GM20431 (cell line): ENCODE results near the gene LRRTM4.
"Not testable (repeated sequence)": the region's sequence is repeated elsewhere in the genome, so short reads cannot be mapped to it uniquely, and the experiment has no call there.

Experiments used
- in situ Hi-C: fragments of 300-500 bp; cut with MseI, MboI; formaldehyde crosslinking; loops from one replicate; pipeline ENCODE4 v1.15.0; 2020; ENCODE audit warnings: low sequenced_read_pairs; ENCODE audit not compliant: unreplicated experiment

The LRRTM4 gene

GRCh38 chr2:76825140-76825970 is 696.8 kb downstream of the LRRTM4 start:
- in situ Hi-C loops = no loop called here

- in situ Hi-C loops = no loop called here
Measured at GRCh38 chr2:76821731-76822130, 700.4 kb downstream of the LRRTM4 start.

- in situ Hi-C loops = no loop called here
Measured at GRCh38 chr2:76813084-76813483, 709.1 kb downstream of the LRRTM4 start.

GRCh38 chr2:76812156-76812555 is 710.0 kb downstream of the LRRTM4 start:
- in situ Hi-C loops = no loop called here

- in situ Hi-C loops = no loop called here
Measured at GRCh38 chr2:76809136-76809535, 713.0 kb downstream of the LRRTM4 start.

- in situ Hi-C loops = no loop called here
Measured at GRCh38 chr2:76808732-76809131, 713.4 kb downstream of the LRRTM4 start.

GRCh38 chr2:76793647-76794334 is 728.4 kb downstream of the LRRTM4 start:
- in situ Hi-C loops = no loop called here

GRCh38 chr2:76781313-76781712 is 740.9 kb downstream of the LRRTM4 start:
- in situ Hi-C loops = not testable (repeated sequence)

- in situ Hi-C loops = no loop called here
Measured at GRCh38 chr2:76763276-76763675, 758.9 kb downstream of the LRRTM4 start.

GRCh38 chr2:76760367-76760704 is 761.8 kb downstream of the LRRTM4 start:
- in situ Hi-C loops = no loop called here

- in situ Hi-C loops = no loop called here
Measured at GRCh38 chr2:76759634-76760366, 762.4 kb downstream of the LRRTM4 start.

GRCh38 chr2:76752506-76752905 is 769.7 kb downstream of the LRRTM4 start:
- in situ Hi-C loops = no loop called here

- in situ Hi-C loops = no loop called here
Measured at GRCh38 chr2:76749858-76750257, 772.3 kb downstream of the LRRTM4 start.

- in situ Hi-C loops = no loop called here
Measured at GRCh38 chr2:76748581-76749296, 773.4 kb downstream of the LRRTM4 start.

GRCh38 chr2:76745605-76746004 is 776.6 kb downstream of the LRRTM4 start:
- in situ Hi-C loops = no loop called here

GRCh38 chr2:76737607-76738006 is 784.6 kb downstream of the LRRTM4 start:
- in situ Hi-C loops = no loop called here

GRCh38 chr2:76733736-76734135 is 788.4 kb downstream of the LRRTM4 start:
- in situ Hi-C loops = no loop called here

- in situ Hi-C loops = no loop called here
Measured at GRCh38 chr2:76731157-76731556, 791.0 kb downstream of the LRRTM4 start.

- in situ Hi-C loops = no loop called here
Measured at GRCh38 chr2:76730021-76730420, 792.2 kb downstream of the LRRTM4 start.

- in situ Hi-C loops = no loop called here
Measured at GRCh38 chr2:76721226-76721625, 801.0 kb downstream of the LRRTM4 start.
